SW480 (cell line): ENCODE measurements around the gene STXBP2.
A peak's percentile ranks its signal among the peaks of the same experiment; 100 is the strongest.

Source experiments
- DNase-seq: peaks from one replicate; pipeline ENCODE4 v3.0.0-alpha.2; 2016; ENCODE audit warnings: low spot score

STXBP2 gene

GRCh38 chr19:7650148-7650547, 13.2 kb downstream of the STXBP2 start:
- no peak for DNase-seq

- DNase-seq, result peak; percentile 95
Observed at GRCh38 chr19:7652061-7652641, 15.2 kb downstream of the STXBP2 start.

GRCh38 chr19:7654401-7654800, 17.5 kb downstream of the STXBP2 start:
- DNase-seq, result no peak

- no peak for DNase-seq
Observed at GRCh38 chr19:7655581-7655980, 18.7 kb downstream of the STXBP2 start.

- DNase-seq, result no peak
Observed at GRCh38 chr19:7657131-7657751, 20.3 kb downstream of the STXBP2 start.

- DNase-seq, result no peak
Observed at GRCh38 chr19:7658219-7658686, 21.3 kb downstream of the STXBP2 start.

GRCh38 chr19:7661744-7662538, 25.0 kb downstream of the STXBP2 start:
- no peak for DNase-seq

GRCh38 chr19:7662657-7663056, 25.7 kb downstream of the STXBP2 start:
- DNase-seq, result no peak

GRCh38 chr19:7663706-7664105, 26.8 kb downstream of the STXBP2 start:
- DNase-seq, result no peak

GRCh38 chr19:7665076-7665475, 28.2 kb downstream of the STXBP2 start:
- no peak for DNase-seq

- no peak for DNase-seq
Observed at GRCh38 chr19:7668842-7669241, 31.9 kb downstream of the STXBP2 start, which contains the start of gene RETN. TSS of gene RETN (plus strand) at chr19:7669049. CDS start at chr19:7669327, 278 bp downstream.

- no peak for DNase-seq
Observed at GRCh38 chr19:7669641-7670040, 32.7 kb downstream of the STXBP2 start.

- no peak for DNase-seq
Observed at GRCh38 chr19:7670150-7670783, 33.4 kb downstream of the STXBP2 start.

- DNase-seq, result no peak
Observed at GRCh38 chr19:7670790-7671189, 33.9 kb downstream of the STXBP2 start.

- no peak for DNase-seq
Observed at GRCh38 chr19:7672522-7672921, 35.6 kb downstream of the STXBP2 start.

- DNase-seq, result peak; percentile 63
Observed at GRCh38 chr19:7674010-7675005, 37.4 kb downstream of the STXBP2 start.

- peak; percentile 31 for DNase-seq
Observed at GRCh38 chr19:7676376-7676775, 39.5 kb downstream of the STXBP2 start.

GRCh38 chr19:7676854-7677253, 39.9 kb downstream of the STXBP2 start, which contains the start of gene MCEMP1:
TSS of gene MCEMP1 (plus strand) at chr19:7677090. CDS start at chr19:7677121, 31 bp downstream.
- no peak for DNase-seq

GRCh38 chr19:7677669-7678311, 40.9 kb downstream of the STXBP2 start:
- no peak for DNase-seq

GRCh38 chr19:7678971-7679751, 42.3 kb downstream of the STXBP2 start:
- peak; percentile 61 for DNase-seq
